Heart left ventricle (tissue), 16 donors: ENCODE results near the gene ACKR3. TPM values are rescaled to one million over a fixed set of nuclear protein-coding genes. Genes with fewer than 3 reads are reported as not detected.

Source experiments
- ATAC-seq, 4 donors: fragments of 200-7000 bp; cut with Tn5 transposase; one replicate each; pipeline ENCODE4 v1.9.1; 2020 to 2022; ENCODE audit warnings: moderate library complexity in 4 of 4, mild to moderate bottlenecking in 3 of 4, moderate number of reproducible peaks in 1 of 4
- DNase-seq, 5 donors: peaks; one replicate each; pipeline ENCODE4 v3.0.0-alpha.2; 2020
- H3K27ac ChIP-seq, 12 donors: fragments of 200-600 bp; sonication (generic) in 4 of 12; one replicate each; pipeline versions ENCODE4 v1.5.0 to v1.8.0; 2016 to 2022; ENCODE audit warnings: mild to moderate bottlenecking in 2 of 12
- H3K27me3 ChIP-seq, 9 donors: fragments of 200-600 bp; sonication (generic) in 2 of 9; one replicate each; pipeline versions ENCODE4 v1.5.1 to v1.8.0; 2016 to 2022; ENCODE audit warnings: mild to moderate bottlenecking in 3 of 9
- H3K36me3 ChIP-seq, 9 donors: fragments of 200-600 bp; sonication (generic) in 2 of 9; one replicate each; pipeline versions ENCODE4 v1.5.0 to v1.8.0; 2018 to 2022; ENCODE audit warnings: mild to moderate bottlenecking in 2 of 9
- H3K4me1 ChIP-seq, 12 donors: fragments of 200-600 bp; sonication (generic) in 4 of 12; one replicate each; pipeline versions ENCODE4 v1.5.0 to v1.8.0; 2016 to 2022; ENCODE audit warnings: mild to moderate bottlenecking in 3 of 12
- H3K4me3 ChIP-seq, 12 donors: fragments of 200-600 bp; sonication (generic) in 4 of 12; one replicate each; pipeline versions ENCODE4 v1.5.0 to v1.8.0; 2017 to 2022; ENCODE audit warnings: mild to moderate bottlenecking in 9 of 12, moderate library complexity in 4 of 12
- H3K9me3 ChIP-seq, 12 donors: fragments of 200-600 bp; sonication (generic) in 4 of 12; one replicate each; pipeline versions ENCODE4 v1.5.0 to v1.8.0; 2016 to 2022; ENCODE audit warnings: mild to moderate bottlenecking in 1 of 12
- POLR2A ChIP-seq, 2 donors: fragments of 450-650 bp; IDR thresholded peaks; one replicate each; pipeline ENCODE4 v1.6.1; 2017; ENCODE audit warnings: antibody characterized with exemption in 2 of 2, mild to moderate bottlenecking in 2 of 2, moderate library complexity in 2 of 2
- WGBS, 4 donors: extraction: QIAGEN DNeasy Blood & Tissue Kit in 2 of 4; methylation state at CpG; one replicate each; pipeline versions ENCODE4 v1.1.5 to v1.1.7; 2013 to 2018; 5-methylcytosine and 5-hydroxymethylcytosine counted together
- intact Hi-C, 10 donors: fragments of 100-400 bp; cut with DNase I; formaldehyde crosslinking; loops; one replicate each; pipeline versions ENCODE4 v1.11.1 to v1.14.2; 2022
- polyA plus RNA-seq, 2 donors: library from polyadenylated mRNA; stranded (reverse); fragments of 200-250 nt; gene quantifications; one replicate each; pipeline ENCODE4 v1.2.3, GENCODE V29; 2013
- total RNA-seq, 9 donors: library from RNA; depleted of rRNA in 2 of 9; stranded (reverse); fragments of >200 nt in 2 of 9; fragmentation: NEBNext Ultra II Directional in 3 of 9; extraction: Animal tissue kit (Norgen Biotek cat#: 25700) in 3 of 9; gene quantifications; one replicate each; pipeline versions ENCODE4 v1.1.0 to v1.2.4, GENCODE V29; 2016 to 2023
- TF ChIP-seq, protein P1 (sequence below), 12 donors: fragments of 200-600 bp; sonication (generic) in 4 of 12; IDR thresholded peaks; one replicate each; pipeline versions ENCODE4 v1.5.0 to v1.8.0; 2018 to 2022; ENCODE audit warnings: antibody characterized with exemption in 12 of 12, mild to moderate bottlenecking in 5 of 12
- donor health status: ischemic (EF 13 %, LVEDD 7.1; RV severe dilation, severe dysfunction).
- donor health status: healthy with polysubstance abuse.
- donor health status: DM: no; HTN: yes; CAD: no.
- donor health status: DM: no; HTN: no; CAD: no.
- donor health status: ischemic (EF 25% LVEDD 6.9; RV normal size, moderate dysfunction).
- donor health status: ischemic (EF 25% LVEDD 5.7; RV mildly dilated, moderate dysfunction).
- donor health status: healthy.
- donor health status: DM: yes; HTN: yes; CAD: no.
- donor health status: ischemic (EF 35%, LVEDD 5.7; RV mildly dilated, moderate dysfunction).
- donor health status: nonischemic (EF 11% LVEDD 7.7; RV severe dilation, severe dysfunction).
- donor health status: DM: yes; HTN: yes; CAD: no.
- donor health status: PGD.
- donor health status: ischemic (EF 29% LVEDD 5.4; RV normal size, mild dysfunction).
- donor health status: nonischemic (EF 23%, LVEDD 6.1; RV moderate dilation, normal function).

Gene ACKR3
- total and polyA plus RNA-seq, 11 donors = 12.8 to 56.3 (median 29.8) TPM

DNA sequence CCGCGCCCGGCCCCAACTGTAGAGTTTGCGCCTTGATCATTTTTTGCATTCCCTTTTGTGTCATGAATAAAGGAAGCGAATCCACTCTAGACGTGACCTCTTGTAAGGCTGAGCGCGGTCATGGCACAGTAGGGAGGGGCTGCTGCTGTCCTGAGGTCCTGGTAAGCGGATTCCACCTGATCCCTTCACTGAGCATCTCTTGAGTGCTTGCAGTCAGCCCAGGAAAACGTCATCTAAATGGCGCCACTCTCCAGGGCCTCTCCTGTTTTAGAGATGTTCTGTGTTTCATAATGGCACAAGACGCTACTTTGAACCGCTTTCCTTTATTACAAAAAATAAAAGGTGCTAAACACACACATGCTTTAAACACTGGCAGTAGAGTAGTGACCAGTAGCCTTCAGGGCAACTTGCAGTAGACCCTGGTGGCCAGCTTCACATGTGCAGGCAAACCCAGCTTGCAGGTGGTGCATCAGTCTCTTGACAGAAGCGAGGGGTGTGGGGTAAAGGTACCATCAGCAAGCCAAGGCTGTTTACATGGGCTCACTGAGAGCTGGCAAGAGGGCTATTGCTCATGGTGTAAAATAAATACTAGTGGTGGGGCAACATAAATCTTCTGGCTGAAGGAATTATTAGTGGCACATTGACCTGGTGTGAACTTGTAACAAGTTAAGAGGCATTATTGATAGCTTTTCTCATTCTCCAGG lies 43.0 kb upstream of the ACKR3 start:
- intact Hi-C loops = no loop called here
- H3K27me3 ChIP-seq = no peaks in the 10 kb centered on the region
- H3K4me1 ChIP-seq = peaks cover 0 to 4% (median 0%) of the 10 kb centered on the region in 12 donors
- H3K4me3 ChIP-seq = no peak overlapping the region
- H3K27ac ChIP-seq = no peak overlapping the region
- no peak for TF ChIP-seq POLR2A (IDR thresholded peaks at IDR 0.05)
- TF ChIP-seq, protein P1, sequence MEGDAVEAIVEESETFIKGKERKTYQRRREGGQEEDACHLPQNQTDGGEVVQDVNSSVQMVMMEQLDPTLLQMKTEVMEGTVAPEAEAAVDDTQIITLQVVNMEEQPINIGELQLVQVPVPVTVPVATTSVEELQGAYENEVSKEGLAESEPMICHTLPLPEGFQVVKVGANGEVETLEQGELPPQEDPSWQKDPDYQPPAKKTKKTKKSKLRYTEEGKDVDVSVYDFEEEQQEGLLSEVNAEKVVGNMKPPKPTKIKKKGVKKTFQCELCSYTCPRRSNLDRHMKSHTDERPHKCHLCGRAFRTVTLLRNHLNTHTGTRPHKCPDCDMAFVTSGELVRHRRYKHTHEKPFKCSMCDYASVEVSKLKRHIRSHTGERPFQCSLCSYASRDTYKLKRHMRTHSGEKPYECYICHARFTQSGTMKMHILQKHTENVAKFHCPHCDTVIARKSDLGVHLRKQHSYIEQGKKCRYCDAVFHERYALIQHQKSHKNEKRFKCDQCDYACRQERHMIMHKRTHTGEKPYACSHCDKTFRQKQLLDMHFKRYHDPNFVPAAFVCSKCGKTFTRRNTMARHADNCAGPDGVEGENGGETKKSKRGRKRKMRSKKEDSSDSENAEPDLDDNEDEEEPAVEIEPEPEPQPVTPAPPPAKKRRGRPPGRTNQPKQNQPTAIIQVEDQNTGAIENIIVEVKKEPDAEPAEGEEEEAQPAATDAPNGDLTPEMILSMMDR (IDR thresholded peaks at IDR 0.05) = no peak
- H3K9me3 ChIP-seq = no peaks in the 10 kb centered on the region
- WGBS, 4 donors = 94 to 97% (median 95%) methylated on average over 14 of the region's 14 CpGs
- no peak for DNase-seq
- ATAC-seq = no peak
- no peaks in the 10 kb centered on the region for H3K36me3 ChIP-seq

DNA sequence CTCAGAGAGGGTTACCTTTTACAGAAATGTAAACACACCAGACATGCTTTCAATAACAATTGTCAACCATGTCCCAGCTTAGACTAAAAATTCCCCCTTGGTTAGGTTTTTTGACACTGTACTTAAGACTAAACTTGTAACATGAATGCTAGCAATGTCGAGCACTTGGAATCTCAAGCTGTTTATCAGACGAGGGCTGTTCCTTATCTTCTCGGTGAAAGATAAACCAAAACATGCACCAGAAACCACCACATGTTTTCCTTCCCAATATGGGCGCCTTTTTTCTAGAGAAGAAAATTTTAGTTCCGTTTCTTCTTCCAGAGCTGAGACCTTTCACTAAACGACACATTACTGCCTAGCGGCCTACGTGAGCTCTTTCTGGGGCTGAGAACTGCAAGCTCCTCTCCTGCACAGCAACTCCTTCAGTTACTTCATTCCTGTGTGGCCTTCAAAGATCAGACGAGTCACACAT lies 42.4 kb upstream of the ACKR3 start:
- DNase-seq (no peak), ATAC-seq (no peak)
- Histone ChIP-seq H3K9me3 (no peaks in the 10 kb centered on the region), H3K4me3 (no peak overlapping the region), H3K36me3 (no peaks in the 10 kb centered on the region), H3K4me1 (peaks cover 0 to 4% (median 0%) of the 10 kb centered on the region in 12 donors), H3K27me3 (no peaks in the 10 kb centered on the region), H3K27ac (no peak overlapping the region)
- intact Hi-C loops = no loop called here
- TF ChIP-seq, protein P1 (IDR thresholded peaks at IDR 0.05) = no peak
- TF ChIP-seq POLR2A (IDR thresholded peaks at IDR 0.05) = no peak
- WGBS, 4 donors = 62 to 76% (median 74%) methylated on average over 9 of the region's 9 CpGs

DNA sequence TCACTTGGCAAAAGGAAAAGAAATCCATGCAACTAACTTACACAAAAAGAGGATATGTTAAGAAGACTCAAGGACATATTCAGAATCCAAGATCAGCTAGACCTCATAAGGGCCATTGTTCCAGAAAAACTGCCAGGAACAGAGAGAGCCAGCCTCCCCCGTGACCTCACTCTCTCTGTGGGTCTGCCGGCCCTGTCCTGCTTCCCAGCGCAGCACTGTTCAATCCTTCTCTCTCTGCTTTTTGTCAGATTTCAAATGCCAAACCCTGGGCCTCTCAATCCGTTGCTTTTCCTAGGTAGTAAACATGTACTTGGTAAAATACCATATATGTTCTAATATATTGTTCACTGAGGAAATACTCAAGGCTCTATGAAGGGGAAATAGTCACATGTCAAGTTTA lies 40.0 kb upstream of the ACKR3 start:
- Histone ChIP-seq H3K4me1 (no peaks in the 10 kb centered on the region), H3K36me3 (no peaks in the 10 kb centered on the region), H3K27me3 (no peaks in the 10 kb centered on the region), H3K9me3 (no peaks in the 10 kb centered on the region), H3K4me3 (no peak overlapping the region), H3K27ac (no peak overlapping the region)
- WGBS, 4 donors = 65 to 76% (median 67%) methylated on average over 4 of the region's 4 CpGs
- intact Hi-C loops = no loop called here
- DNase-seq = no peak
- TF ChIP-seq, protein P1 (IDR thresholded peaks at IDR 0.05) = no peak
- no peak for TF ChIP-seq POLR2A (IDR thresholded peaks at IDR 0.05)
- ATAC-seq = no peak

DNA sequence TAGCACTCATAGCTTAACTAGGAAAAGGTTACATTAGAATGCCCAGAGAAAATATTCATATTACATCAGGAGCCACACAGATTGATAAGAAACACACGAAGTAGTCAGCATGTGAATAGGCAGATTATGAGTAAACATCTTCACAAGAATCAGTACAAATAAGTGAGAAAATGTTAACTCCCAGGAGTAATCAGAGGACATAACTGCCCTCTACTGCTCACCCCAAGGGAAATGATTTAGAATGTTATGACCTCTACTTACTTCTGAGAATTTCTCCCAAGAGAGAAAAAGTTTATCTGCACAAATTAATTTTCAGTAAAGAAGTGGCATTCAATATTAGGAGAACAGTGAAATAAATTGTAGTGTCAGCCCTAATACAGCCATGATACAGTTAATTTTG lies 39.1 kb upstream of the ACKR3 start:
- Histone ChIP-seq H3K27ac (no peak overlapping the region), H3K9me3 (no peaks in the 10 kb centered on the region), H3K4me3 (no peak overlapping the region), H3K4me1 (no peaks in the 10 kb centered on the region), H3K27me3 (no peaks in the 10 kb centered on the region), H3K36me3 (no peaks in the 10 kb centered on the region)
- WGBS, 4 donors = 34 to 48% (median 40%) methylated on average over 1 of the region's 1 CpG
- ATAC-seq (no peak), DNase-seq (no peak)
- intact Hi-C loops = no loop called here
- TF ChIP-seq, protein P1 (IDR thresholded peaks at IDR 0.05) = no peak
- TF ChIP-seq POLR2A (IDR thresholded peaks at IDR 0.05) = no peak
